GM21619 (cell line): ENCODE data around the gene STPG1.
"Not testable (repeated sequence)": the region's sequence is repeated elsewhere in the genome, so short reads cannot be mapped to it uniquely, and the experiment has no call there.

ENCODE experiments used
- ATAC-seq: cut with Tn5 transposase; IDR thresholded peaks from one replicate; pipeline ENCODE4 v1.9.1; 2021; ENCODE audit not compliant: unreplicated experiment

The STPG1 gene

DNA sequence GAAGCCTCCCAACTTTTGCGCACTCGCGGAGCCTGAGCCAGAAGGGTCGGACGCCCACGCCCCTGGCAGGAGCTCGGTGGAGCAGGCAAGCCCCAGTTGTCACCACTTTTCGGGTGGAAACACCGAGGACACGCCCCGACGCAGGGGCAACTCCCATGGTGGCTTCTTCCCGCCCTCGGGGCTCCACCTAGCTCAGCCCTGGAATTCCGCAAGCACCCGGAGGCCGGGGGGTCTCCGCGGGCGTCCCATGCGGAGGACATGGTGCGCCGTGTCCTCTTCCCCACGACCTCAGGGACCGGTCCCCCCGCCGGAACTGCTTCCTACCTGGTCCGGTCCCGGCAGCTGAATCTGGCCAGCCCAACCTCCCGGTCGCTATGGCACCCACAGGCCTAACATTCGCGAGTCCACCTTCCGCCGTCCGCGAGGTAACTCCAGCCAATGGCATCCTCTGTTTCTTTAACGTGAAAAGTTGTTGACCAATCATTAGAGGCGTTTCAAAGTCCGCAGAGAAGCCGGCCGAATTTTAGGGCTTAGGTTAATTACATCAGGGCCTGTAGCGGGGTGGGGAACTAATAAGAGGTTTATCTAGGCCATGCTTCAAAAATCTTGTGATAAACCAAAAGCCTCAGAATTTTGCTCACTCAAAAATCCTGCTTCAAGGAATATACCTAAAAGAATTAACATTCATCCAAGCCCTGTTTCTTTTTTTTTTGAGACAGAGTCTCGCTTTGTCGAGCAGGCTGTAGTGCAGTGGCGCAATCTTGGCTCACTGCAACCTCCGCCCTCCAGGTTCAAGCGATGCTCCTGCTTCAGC lies at the start of gene STPG1:
TSS of gene STPG1 (minus strand) at position 433 of the 814 bp plus-strand sequence. CDS start 12,394 bp downstream, outside the sequence.
- ATAC-seq, result no peak

- ATAC-seq, result not testable (repeated sequence)
Measured at GRCh38 chr1:24462128-24462527, 48.5 kb upstream of the STPG1 start.

DNA sequence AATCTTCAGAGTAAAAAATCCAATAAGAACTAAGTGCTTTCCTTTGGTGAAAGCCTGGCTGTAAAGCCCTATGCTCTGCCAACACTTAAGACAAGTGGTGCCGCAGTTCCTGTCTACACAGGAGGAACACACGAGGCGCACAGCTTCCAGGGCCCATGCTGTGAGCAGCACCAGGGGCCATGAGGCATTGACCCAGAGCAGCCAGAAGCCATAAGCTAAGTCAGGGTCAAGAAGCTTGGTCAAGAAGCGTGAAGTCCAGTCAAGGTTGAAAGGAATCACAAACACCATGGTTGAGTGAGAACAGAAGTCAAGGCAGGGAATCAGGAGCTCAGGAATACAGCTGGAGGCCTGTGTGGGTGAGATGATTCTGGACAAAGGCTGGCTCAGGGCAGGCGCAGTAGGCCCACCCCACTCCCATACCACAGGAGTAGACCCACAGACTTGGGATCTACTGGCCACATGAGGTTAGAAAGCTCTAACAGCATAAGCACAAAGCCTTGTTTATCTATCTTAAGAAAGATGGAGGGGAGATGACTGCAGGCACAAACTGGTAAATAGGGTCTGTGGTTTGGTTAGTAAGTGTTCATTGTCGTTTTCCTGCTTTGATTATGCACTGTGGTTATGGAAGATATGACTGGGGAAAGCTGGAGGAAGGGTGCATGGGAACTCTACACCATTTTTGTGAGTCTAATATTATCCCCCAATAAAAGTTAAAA lies 46.1 kb upstream of the STPG1 start:
- no peak for ATAC-seq

- no peak for ATAC-seq
Measured at GRCh38 chr1:24457866-24458265, 44.3 kb upstream of the STPG1 start.

- ATAC-seq, result no peak
Measured at GRCh38 chr1:24455272-24455671, 41.7 kb upstream of the STPG1 start.

GRCh38 chr1:24454673-24455072 lies 41.1 kb upstream of the STPG1 start:
- ATAC-seq, result no peak

DNA sequence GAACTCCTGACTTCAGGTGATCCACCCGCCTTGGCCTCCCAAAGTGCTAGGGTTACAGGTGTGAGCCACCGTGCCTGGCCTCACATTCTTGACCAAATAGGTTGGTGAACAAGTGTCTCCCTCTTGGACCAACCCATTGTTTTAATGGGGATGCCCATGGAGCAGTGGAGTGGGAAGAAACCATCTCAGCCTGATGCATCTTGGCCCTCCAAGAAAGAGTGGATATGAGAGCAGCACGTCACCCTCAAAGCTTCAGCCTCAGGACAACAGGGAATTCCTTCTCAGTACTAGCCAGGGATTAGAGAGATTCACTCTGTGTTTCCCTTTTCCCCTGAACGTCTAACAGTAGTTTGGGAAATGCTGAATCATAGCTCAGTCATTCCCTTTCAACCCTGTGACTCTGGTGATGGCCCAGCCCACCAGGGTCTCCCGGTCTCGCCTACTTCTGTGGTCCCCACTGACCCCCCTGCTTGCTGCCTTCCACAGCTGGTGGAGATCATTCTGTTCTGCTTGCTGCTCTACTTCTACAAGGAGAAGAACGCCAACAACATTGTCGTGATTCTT lies 39.4 kb upstream of the STPG1 start:
- ATAC-seq, result no peak

- no peak for ATAC-seq
Measured at GRCh38 chr1:24451746-24452145, 38.2 kb upstream of the STPG1 start.

DNA sequence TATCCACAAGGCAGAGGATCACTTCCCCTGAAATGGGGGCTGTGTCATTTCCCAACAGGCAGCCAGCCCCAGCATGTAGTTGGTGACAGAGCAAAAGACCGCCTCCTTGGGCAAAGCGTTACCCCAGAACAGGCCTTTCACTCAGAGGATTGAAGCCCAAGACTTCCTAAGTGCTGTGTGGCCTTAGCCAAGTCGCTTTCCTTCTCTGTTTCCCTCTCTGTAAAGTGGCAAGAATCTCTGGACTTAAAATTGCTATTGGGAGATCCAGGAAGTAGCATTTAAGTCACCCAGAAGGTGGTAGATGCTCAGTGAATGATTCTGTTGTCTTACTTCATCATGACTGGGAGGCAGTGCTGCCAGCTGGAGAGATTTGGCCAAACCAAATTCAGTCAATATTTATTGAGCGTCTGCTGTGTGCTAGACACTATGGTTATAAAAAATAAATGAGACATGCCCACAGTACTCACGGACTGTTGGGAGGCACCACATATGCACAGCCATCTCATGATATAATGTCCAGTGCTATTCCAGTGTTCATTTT lies 37.3 kb upstream of the STPG1 start:
- ATAC-seq, result no peak

- no peak for ATAC-seq
Measured at GRCh38 chr1:24450316-24450715, 36.7 kb upstream of the STPG1 start.

DNA sequence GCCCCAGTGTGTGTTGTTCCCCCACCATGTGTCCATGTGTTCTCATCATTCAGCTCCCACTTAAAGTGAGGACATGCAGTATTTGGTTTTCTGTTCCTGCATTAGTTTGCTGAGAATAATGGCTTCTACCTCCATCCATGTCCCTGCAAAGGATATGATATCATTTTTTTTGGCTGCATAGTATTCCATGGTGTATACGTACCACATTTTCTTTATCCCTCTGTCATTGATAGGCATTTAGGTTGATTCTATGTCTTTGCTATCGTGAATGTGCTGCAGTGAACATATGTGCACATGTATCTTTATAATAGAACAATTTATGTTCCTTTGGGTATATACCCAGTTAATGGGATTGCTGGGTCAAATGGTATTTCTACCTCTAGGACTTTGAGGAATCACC lies 32.9 kb upstream of the STPG1 start:
- not testable (repeated sequence) for ATAC-seq

- ATAC-seq, result no peak
Measured at GRCh38 chr1:24443241-24443656, 29.7 kb upstream of the STPG1 start.

GRCh38 chr1:24442764-24443163 lies 29.2 kb upstream of the STPG1 start:
- no peak for ATAC-seq

GRCh38 chr1:24441996-24442668 lies 28.6 kb upstream of the STPG1 start:
- ATAC-seq, result no peak

DNA sequence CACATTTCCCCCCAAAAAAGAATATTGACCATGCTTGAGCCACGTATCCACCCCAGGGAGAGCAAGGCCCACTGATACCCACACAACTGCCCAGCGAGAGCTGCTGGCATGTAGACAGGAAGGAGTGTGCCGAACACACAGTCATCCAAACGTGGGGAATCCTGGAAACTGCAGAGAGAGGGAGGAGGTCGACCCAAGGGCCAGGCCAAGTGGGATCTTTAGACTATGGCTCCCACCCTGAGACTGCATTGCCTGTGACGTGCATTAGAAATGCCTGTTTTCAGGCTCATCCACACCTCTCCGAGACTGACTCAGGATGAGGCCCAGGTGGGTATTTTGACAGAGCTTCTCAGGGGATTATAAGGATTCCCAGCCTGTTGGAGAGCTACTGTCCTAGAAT lies 27.9 kb upstream of the STPG1 start:
- no peak for ATAC-seq

DNA sequence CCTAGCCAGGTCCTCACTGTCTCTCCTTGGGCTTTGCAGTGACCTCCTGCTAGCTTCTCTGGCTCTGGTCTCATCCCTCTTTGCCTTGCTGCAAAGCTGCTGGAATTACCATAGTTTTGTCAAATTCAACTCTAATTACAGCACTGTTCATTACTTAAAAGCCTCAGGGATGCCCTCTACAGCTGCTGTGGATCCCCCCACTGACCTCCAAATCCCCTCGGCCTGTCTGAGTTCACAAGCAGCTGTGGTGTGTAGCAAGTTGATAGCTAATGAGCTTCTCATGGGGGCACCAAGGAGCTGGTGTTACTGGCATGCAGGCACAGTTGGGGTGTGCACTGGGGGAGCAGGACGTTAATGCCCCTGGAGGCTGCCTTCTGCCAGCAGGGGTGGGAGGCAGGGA lies 26.9 kb upstream of the STPG1 start:
- no peak for ATAC-seq

DNA sequence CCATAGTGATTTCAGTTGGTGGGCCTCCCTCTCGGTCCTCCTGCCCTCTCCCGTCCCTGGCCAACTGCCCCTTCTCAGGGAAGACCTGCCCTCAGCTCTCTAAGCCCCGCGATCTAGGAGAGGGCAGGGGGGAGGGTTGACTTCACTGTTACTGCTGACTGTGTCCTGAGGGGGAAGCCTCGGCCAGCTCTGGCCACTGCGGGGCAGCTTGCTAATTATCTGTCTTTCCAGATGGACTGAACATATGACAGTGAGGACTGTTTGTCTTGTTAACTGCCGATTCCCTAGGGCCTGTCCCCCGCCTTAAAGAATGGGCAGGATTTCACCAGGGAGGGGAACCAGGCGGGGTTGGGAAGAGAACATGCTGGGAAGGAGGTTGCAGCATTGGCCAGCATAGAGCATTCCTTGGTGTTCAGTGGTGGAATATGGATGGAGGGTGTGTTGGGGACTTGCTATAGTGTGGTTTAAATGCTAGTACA lies 24.9 kb upstream of the STPG1 start:
- ATAC-seq, result no peak

DNA sequence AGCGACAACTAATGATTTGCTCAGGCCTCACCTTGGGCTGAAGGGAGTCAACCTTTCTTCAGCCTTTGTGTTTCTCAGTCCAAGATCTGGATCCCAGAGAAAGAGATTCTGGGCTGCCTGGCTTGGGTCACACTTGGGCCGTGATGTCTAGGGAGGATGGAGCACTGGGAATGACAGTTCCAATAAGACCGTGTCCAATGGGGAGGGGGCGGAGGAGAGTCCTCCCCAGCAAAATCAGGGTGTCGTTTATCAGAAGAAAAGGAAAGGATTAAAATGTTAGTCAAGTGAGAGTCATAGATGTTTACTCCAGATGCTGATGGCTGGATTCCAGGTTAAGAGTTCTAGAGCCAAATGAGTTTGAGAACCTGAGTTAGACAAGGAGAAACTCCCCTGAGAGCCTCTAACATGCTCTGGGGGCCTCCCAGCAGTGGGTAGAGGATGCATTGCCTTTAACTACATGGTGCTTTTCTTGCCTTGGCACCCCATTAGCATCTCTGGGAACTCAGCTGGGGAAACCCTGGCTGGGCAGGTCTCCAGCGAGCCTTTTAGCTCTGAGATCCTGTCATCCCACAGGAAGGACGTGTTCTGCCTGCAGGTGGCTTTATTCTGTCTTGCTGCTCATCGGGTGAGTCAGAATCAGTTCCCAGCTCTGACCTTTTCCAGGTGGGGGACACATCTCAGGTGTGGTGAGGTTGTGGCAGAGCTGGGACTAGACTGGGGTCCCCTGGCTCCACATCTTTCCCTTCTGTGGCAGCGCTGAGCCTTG lies 24.2 kb upstream of the STPG1 start:
- no peak for ATAC-seq

DNA sequence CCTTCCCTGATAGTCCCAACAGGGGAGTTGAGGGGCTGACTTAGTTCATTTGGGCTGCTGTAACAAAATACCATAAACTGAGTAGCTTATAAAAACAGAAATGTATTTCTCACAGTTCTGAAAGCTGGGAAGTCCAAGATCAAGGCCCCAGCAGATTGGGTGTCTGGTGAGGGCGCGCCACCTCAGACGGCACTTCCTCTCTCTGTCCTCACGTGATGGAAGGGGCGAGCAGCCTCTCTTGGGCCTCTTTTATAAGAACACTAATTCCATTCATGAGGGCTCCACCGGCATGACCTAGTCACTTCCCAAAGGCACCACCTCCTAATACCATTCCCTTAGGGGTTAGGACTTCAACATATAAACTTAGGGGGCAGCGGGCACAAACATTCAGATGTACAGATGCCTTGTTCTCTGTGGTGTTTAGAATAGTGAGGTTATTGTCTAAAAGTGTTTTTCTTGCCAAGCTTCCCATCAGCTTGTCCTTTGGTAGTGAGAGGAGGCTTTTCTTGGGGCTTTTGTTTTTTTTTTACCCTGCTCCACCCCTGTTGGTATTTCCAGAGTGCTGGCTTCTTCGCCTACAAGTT lies 22.3 kb upstream of the STPG1 start:
- ATAC-seq, result no peak

DNA sequence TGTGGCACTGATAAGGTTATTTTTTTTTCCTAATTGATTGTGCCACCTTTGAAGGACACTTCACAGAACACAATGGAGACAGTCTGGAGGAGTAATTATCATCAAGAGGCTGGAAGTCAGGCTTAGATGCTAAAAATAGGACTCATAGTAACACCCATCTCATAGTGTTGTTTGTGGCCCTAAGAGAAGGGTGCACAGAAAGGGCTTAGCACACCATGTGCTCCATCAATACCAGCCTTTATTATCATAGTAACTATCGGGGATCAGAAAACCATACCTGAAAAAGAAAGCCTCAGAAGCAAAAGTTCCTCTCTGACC lies 13.9 kb upstream of the STPG1 start:
- no peak for ATAC-seq
